Peyer's patch (tissue), 4 donors: ENCODE data around the gene ARHGAP23. TPM values are rescaled to one million over a fixed set of nuclear protein-coding genes. Genes with fewer than 3 reads are reported as not detected.

Experiments
- DNase-seq, 3 donors: peaks; one replicate each; pipeline ENCODE4 v3.0.0-alpha.2; 2017 to 2019
- H3K27ac ChIP-seq, 4 donors: fragments of 200-600 bp; sonication (generic); one replicate each; pipeline ENCODE4 v1.5.1; 2016 to 2019
- H3K27me3 ChIP-seq, 2 donors: fragments of 200-600 bp; sonication (generic); one replicate each; pipeline ENCODE4 v1.5.1; 2019
- H3K36me3 ChIP-seq, 3 donors: fragments of 200-600 bp; sonication (generic); one replicate each; pipeline ENCODE4 v1.5.1; 2016 to 2019
- H3K4me1 ChIP-seq, 4 donors: fragments of 200-600 bp; sonication (generic); one replicate each; pipeline ENCODE4 v1.5.1; 2016 to 2019
- H3K4me3 ChIP-seq, 4 donors: fragments of 200-600 bp; sonication (generic); 1 replicate in 3 of 4; 2 replicates in 1 of 4; pipeline ENCODE4 v1.5.1; 2016 to 2019; ENCODE audit warnings: mild to moderate bottlenecking in 1 of 4
- H3K9me3 ChIP-seq, 4 donors: fragments of 200-600 bp; sonication (generic); one replicate each; pipeline ENCODE4 v1.5.1; 2016 to 2019; ENCODE audit warnings: mild to moderate bottlenecking in 1 of 4
- POLR2A ChIP-seq, 2 donors: fragments of 450-650 bp; IDR thresholded peaks; one replicate each; pipeline ENCODE4 v1.5.1; 2017; ENCODE audit warnings: antibody characterized with exemption in 2 of 2, mild to moderate bottlenecking in 2 of 2, moderate library complexity in 2 of 2
- total RNA-seq, 4 donors: library from RNA; depleted of rRNA; stranded (reverse); fragments of >200 nt; gene quantifications; one replicate each; pipeline ENCODE4 v1.1.0, GENCODE V29; 2016
- TF ChIP-seq, protein P1 (sequence below), 6 experiments: fragments of 450-650 bp in 4 of 6; fragments of 200-600 bp in 2 of 6; sonication (generic) in 1 of 6; IDR thresholded peaks; one replicate each; pipeline ENCODE4 v1.5.1; 2017 to 2019; ENCODE audit warnings: antibody characterized with exemption in 6 of 6, mild to moderate bottlenecking in 3 of 6, moderate library complexity in 1 of 6

Gene ARHGAP23
- total RNA-seq, 4 donors from 2014 or later: 0.88 to 36.3 (median 8.9) TPM

GRCh38 chr17:38539386-38539785, 111.1 kb downstream of the ARHGAP23 start:
- Histone ChIP-seq H3K4me3 (no peak overlapping the region), H3K27ac (no peak overlapping the region), H3K36me3 (no peaks in the 10 kb centered on the region), H3K27me3 (no peaks in the 10 kb centered on the region), H3K9me3 (no peaks in the 10 kb centered on the region), H3K4me1 (no peaks in the 10 kb centered on the region)
- TF ChIP-seq, protein P1, sequence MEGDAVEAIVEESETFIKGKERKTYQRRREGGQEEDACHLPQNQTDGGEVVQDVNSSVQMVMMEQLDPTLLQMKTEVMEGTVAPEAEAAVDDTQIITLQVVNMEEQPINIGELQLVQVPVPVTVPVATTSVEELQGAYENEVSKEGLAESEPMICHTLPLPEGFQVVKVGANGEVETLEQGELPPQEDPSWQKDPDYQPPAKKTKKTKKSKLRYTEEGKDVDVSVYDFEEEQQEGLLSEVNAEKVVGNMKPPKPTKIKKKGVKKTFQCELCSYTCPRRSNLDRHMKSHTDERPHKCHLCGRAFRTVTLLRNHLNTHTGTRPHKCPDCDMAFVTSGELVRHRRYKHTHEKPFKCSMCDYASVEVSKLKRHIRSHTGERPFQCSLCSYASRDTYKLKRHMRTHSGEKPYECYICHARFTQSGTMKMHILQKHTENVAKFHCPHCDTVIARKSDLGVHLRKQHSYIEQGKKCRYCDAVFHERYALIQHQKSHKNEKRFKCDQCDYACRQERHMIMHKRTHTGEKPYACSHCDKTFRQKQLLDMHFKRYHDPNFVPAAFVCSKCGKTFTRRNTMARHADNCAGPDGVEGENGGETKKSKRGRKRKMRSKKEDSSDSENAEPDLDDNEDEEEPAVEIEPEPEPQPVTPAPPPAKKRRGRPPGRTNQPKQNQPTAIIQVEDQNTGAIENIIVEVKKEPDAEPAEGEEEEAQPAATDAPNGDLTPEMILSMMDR (IDR thresholded peaks at IDR 0.05): no peak
- no peak for TF ChIP-seq POLR2A (IDR thresholded peaks at IDR 0.05)
- no peak for DNase-seq

- H3K4me3 ChIP-seq: no peak overlapping the region
- H3K9me3 ChIP-seq: no peaks in the 10 kb centered on the region
- H3K27me3 ChIP-seq: no peaks in the 10 kb centered on the region
- TF ChIP-seq POLR2A (IDR thresholded peaks at IDR 0.05): no peak
- DNase-seq: no peak
- H3K27ac ChIP-seq: no peak overlapping the region
- H3K4me1 ChIP-seq: no peaks in the 10 kb centered on the region
- no peaks in the 10 kb centered on the region for H3K36me3 ChIP-seq
These were observed 112.3 kb downstream of the ARHGAP23 start for GRCh38 chr17:38540514-38541045.

GRCh38 chr17:38541281-38541680, 113.0 kb downstream of the ARHGAP23 start:
- H3K4me1 ChIP-seq: no peaks in the 10 kb centered on the region
- H3K9me3 ChIP-seq: no peaks in the 10 kb centered on the region
- no peak for TF ChIP-seq POLR2A (IDR thresholded peaks at IDR 0.05)
- H3K27ac ChIP-seq: no peak overlapping the region
- no peak overlapping the region for H3K4me3 ChIP-seq
- H3K36me3 ChIP-seq: no peaks in the 10 kb centered on the region
- no peaks in the 10 kb centered on the region for H3K27me3 ChIP-seq
- no peak for DNase-seq

DNA sequence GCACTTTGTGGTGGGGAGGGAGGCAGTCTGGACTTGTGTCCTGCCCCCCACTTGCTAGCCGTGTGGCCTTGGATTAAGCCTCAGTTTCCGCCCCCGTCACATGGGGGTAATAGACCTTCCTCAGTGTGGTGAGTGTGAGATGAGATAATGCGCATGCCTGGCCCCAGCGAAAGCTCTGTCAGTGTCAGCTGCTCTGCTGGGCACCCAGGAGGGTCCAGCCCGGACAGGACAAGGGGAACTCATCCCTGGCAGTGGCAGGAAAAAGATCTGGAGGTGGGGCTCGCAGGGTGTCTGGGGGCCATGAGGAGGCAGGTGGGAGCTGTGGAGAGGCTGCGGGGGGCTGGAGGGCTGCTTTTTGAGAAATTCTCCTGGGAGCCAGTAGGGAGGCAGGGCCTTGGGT, 114.0 kb downstream of the ARHGAP23 start:
- Histone ChIP-seq H3K4me1 (no peaks in the 10 kb centered on the region), H3K36me3 (no peaks in the 10 kb centered on the region), H3K4me3 (no peak overlapping the region), H3K27ac (no peak overlapping the region), H3K27me3 (no peaks in the 10 kb centered on the region), H3K9me3 (no peaks in the 10 kb centered on the region)
- peak in 1 of 3 donors; percentile 40 for DNase-seq
- TF ChIP-seq, protein P1 (IDR thresholded peaks at IDR 0.05): no peak

DNA sequence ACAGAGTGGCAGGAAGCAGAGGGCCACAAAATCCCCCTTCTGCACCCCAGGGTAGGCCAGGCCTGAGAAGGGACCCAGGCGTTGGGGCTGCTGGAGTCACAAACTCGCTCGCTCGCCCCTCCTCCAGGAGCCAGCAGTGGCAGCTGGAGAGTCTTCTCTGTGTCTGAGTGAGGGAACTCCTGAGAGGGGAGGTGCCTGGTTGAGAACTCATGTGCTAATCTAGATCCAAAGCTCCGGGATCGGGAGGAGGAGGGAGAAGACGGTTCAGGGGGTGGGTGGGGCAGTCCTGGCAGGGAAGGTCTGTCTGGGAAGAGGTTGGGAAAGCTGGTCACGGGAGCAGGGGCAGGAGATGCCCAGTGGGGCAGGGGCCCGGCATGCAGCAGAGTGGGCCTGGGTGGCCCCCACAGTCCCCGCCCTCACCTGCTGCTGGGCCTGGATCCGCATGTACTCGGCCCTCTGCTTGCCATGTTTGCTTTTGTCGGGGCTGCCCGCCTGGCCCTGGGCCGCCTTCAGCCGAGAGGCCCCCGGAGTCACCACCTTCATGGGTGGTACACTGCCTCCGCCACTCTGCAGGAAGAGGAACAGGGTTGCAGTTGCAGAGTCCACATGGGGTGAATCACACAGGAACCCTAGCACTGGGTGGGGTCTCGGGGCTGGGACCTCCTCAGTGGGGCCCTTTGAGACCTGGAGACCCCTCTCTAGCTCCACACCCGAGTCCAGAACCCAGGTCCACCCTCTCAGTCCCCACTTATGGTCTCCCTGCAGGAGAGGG, 115.3 kb downstream of the ARHGAP23 start:
- Histone ChIP-seq H3K27ac (no peak overlapping the region), H3K4me1 (no peaks in the 10 kb centered on the region), H3K27me3 (no peaks in the 10 kb centered on the region), H3K4me3 (no peak overlapping the region), H3K9me3 (no peaks in the 10 kb centered on the region), H3K36me3 (no peaks in the 10 kb centered on the region)
- TF ChIP-seq, protein P1 (IDR thresholded peaks at IDR 0.05): no peak
- no peak for TF ChIP-seq POLR2A (IDR thresholded peaks at IDR 0.05)
- peak in 1 of 3 donors; percentile 39 for DNase-seq

DNA sequence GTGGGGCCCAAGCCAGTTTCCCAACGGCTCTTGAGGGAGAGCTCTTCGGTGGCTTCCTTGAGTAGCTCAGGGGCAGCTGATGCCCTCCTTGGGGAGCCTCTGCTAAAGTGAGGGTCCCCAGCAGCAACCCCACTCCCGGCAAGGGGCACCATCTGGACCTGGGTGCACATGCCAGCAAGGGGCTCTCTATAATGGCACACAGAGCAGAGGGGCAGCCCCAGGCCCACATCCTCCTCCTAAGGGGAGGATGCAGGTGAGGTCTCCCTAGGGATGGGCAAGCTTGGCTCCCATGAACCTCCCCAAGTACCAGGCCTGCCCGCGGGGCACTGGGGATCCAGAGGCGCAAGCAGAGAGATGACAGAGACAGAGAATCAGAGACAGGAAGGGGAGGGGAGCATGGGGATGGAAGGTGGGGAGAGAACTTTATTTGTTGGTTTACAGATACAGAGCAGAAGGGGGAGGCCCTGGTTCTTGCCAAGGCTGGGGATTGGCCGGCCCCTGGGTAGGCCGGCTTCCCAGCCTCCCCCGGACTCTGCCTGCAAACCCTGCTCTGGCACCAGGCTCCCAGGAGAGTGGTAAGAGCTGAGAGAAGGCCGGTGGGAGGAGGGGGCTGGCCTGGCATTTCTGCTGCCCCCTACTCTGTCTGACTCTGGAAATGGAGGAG, 116.0 kb downstream of the ARHGAP23 start:
- Histone ChIP-seq H3K27ac (no peak overlapping the region), H3K4me3 (no peak overlapping the region), H3K36me3 (no peaks in the 10 kb centered on the region), H3K4me1 (no peaks in the 10 kb centered on the region), H3K27me3 (no peaks in the 10 kb centered on the region), H3K9me3 (no peaks in the 10 kb centered on the region)
- DNase-seq: peak in 1 of 3 donors; percentile 30
- TF ChIP-seq, protein P1 (IDR thresholded peaks at IDR 0.05): no peak
- no peak for TF ChIP-seq POLR2A (IDR thresholded peaks at IDR 0.05)
